ENCODE measurements around the gene CISD3.

CISD3 gene

DNA sequence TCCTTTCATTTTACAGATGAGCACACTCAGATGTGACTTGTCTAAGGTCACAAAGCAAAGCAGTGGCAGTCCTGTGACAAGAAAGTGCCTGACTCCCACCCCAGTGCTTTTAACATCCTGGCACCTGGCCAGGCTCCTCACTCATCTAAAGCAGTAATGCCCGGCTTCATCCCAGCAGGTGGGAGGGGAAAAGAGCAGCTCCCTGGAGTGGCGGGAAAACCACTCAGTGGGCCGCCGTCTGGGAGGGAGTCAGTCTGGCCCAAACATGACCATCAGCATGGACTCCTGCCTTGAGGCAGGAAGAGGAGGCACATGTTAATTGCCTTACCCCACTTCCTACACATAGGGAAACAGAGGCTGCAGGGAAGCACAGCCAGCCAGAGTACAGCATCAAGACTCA, 15.4 kb downstream of the CISD3 start:
- DNase-seq, result no peak

DNA sequence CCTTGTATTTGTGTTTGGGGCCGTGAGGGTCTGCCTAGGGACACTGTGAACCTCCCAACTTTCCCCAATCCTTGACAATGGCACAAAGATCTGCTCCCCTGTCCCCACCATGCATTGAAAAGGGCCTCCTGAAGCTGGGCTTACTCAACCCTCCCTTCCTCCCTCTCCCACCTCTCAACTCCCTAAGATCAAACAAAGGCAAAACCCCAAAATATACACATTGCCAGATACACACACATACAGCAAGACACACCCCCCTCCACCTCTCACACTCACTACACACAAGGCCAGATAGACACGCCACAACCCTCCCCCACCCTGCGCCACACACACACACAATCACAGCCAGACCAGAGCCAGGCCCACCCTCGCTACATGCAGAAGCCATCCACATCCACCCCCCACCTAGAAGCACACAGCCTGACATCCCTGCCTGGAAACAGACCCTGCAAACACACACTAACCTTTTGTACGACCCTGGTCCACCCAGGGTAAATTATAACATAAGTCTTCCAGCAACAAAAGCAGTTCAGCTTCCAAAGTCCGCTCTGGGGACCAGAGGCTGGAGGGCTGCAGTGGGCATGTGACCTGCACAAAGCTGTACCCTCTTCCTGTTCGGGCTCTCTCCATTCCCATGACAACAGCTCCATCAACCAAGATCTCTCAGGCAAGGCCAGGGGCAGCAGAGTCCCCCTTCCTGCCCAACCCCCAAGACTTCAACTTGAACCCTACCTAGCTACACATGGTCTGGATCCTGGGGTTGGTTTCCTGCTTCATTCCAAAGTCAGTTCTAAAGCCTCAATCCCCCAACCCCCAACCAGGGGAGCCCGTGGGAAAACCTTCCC, 16.1 kb downstream of the CISD3 start:
- no peak for DNase-seq

DNA sequence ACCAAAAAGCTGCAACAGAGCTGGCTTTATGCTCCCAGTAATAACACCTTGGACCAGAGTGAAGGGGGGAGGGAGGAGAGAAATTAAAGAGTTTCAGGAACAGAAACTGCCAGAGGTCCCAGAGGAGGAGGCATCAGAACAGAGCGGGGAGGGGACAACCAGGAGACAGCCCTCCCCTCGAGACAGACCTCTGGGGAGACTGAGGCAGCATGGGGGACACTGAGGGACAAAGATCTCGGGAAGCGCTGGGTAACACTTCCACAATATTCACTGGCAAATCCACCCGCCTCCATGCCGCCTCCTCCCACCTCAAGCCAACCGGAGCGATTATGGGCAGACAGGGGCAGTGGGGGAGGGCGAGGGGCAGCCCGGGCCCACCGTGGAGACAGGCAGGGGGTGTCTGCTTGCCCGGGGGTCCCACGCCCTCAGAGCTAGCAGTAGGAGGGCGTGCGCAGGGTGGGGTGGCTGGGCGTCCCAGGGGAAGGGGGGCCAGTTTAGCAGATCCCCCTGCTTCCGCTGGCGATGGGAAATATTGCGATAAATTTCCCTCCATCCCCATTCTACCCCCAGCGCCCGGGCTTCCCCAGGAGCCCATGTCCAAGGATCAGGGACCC, 16.8 kb downstream of the CISD3 start:
- peak in 1 of 3 donors; percentile 33 for DNase-seq

DNA sequence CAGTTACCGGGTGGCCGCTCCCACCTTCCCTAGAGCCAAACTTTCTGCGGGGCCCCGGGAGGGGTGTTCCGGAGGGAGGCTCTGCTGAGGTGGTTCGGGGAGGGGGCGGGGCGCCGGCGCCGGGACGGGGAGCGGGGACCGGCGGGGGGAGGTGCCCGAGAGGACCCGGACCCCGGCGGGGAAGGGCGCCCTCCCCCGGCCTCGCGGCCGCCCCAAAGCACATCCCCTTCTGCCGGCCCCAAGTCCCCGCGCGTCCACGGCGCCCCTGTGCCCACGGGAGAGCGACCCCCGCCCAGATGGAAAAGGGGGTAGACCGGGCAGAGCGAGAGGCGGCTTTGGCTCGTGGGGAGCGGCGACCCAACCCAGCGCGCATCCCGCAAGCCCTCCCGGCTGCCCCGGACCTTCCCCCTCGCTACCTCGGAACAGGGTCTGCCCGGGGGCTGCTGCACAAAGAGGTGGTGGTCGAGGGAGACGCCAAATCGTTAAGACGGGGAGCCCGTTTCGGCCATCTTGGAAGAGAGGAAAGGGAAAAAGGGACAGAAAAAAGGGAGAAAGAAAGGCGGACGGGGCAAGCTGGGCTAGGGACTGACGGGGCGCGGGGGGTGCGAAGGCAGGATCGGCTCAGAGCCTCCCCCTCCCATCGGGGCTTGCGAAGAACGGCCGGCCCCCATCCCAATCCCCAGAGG, 17.5 kb downstream of the CISD3 start:
- no peak for DNase-seq

DNA sequence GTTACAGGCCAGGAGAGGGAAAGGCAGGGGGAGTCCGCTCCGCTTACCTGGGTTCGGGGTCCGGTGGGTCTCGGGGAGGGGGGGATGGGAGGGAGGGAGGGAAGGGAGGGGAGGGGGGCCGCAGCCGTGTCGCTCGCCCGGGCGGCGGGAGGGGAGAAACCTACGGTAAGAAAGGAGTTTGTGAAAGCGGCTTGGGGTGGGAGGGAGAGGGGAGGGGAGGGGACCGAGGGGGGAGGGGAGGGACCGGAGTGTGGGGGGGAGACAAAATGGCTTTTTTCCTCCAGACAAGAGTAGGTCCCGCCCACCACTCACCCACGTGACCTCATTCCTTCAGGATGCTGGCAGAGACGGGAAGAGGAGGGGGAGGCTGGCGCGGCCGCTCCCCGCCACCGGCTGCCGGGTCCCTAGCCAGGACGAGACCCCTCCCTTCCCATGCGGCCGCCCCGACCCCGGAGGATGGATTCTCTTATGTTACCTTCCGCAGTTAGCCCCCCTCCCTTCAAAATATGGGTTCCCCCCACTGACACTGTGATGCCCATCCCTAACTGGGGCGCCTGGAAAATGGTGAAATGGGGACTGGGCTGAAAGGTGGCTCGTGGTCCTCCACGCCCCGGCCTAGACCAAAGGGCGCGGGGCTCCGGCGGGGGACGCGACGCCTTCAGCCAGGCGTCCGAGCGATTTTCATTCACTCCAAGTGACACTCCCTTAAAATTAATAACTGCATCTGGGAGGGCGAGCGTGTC, 18.2 kb downstream of the CISD3 start, which contains the start of gene PCGF2:
PCGF2 (minus strand) TSS at position 188 of the 743 bp plus-strand sequence. CDS start 7,934 bp downstream, outside the sequence.
- DNase-seq, result peak in 1 of 3 donors; percentile 34

DNA sequence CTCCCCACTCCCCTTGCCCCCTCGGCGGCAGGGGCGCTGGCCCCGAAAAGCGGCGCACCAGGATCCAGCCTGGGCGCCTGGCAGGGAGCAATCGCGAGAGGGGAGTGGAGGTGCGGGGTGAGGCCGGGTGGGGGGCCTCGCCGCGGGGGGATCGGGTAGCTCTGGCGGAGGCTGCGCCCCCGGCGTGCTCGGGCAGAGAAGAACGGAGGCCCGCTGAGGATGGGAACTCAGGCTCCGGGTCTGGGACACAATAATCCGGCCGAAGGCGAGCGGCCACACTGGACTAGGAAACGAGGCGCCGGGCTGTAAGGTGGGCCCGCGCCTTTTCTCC, 18.7 kb downstream of the CISD3 start:
- DNase-seq, result no peak

DNA sequence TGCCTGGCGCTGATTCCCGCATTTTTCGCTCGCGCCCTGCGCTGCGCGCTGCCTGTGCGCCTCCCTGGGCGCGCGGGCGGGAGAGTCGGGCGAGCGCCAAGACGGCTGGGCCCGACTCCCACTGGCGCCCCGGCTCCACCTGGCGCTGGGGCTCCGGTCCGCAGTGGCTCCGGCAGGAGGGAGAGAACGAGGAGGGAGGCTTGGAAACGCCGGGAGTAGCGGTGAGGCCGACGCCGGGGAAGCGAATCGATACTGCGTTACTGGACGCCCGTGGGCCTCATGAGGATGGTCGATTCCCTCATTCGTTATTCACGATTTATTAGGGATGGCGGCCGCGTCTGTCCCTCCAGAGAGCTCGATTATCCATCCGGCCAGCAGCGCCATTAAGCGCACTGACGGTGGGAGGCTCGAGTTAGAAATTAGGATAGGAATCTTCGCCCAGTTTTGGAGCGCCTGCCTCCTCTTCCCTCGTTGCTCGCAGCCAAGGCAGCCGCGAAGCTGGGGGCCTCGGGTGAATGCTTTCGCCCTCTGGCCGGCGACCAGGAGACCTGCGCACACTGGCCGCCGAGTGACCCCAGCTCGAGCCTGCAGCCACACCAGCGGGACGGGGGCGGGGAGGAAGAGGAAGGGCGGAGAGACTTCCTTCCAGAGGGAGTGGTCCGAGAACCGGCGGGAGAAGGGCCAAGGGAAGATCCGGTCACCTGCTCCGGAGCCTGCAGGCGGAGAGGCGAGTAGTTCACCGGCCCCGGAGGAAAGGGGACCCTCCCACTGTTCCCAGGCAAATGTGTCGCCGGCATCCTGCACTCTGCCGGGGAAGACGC, 19.3 kb downstream of the CISD3 start:
- DNase-seq, result peak; percentile 53 to 74 (median 59)

DNA sequence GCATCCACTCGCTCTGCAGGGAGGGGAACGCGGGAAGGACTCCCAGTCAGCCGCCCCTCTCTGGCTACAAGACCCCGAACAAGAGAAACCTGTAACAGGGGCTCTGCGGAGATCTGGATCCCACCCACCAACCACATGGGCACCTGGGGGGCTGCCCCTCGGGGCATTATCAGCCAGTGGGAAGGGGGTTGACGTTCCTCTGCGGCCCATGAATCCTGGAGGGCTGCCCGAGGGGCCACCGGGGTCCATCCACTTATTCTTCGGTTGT, 19.8 kb downstream of the CISD3 start:
- no peak for DNase-seq

DNA sequence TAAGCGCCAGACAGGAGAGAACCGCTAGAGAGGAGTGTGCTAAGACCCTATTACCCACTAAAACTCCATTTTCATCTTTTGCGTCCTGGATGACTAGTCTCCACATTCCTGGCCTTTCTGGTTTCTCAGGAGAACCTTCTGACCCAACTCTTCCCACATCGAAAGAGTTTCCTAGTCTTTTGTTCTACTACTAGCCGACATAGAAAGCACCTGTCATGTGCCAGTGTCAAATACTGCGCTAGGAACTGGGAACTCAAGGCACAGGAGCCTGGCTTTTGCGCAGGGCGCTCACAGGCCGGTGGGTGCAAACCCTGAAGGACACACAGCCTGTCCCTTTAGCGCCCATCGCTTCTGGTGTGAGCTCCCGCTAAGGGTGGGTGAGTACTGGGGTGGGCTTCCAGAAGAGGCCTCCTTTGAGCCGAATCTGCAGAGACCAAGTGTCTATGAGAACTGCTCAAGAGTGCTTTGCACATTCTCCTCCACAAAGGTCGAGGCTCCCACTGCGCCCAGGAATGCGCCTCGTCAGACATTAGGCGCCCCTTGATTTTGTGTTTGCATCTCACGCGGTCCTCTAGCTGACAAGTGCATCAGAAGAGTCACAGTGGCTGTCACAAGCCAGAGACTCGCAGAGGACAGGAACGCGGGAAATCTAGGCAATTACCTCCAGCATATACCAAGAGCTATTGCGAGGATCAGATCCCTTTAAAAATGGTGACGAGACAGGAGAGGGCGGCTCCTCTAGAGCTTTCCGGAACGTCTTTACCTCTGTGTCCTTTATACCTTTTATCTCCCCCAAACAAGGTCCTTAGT, 20.4 kb downstream of the CISD3 start:
- DNase-seq, result no peak

DNA sequence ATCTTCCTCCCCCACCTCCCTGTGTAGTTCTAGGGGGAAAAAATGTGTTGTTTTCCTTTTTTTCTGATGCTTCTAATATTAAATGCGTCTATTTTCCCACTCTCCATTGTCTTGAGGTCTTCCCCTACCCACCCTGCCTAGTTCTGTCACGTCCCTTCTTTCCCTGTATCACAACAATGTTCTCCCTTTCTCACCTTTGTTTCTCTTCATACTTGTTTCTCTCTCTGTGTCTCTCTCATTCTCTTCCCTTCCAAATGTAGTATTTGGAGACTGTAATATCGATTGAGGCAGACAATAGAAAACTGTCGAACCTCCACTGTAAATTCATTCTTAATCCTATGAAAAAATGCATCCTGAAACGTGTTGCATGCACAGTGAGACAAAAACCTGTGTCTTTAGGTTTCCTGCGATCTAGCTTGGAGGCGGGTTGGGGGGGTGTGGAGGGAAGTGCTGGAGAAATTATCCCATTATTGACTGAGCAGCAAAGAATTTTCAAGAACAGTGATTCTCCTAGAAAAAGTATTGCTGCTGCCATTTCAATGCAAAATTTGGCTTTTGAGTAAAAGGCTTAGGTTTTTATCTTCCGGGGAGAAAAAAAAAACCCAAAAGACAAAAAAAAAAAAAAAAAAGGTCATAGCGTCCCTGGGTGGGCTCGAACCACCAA, 21.1 kb downstream of the CISD3 start:
- no peak for DNase-seq

DNA sequence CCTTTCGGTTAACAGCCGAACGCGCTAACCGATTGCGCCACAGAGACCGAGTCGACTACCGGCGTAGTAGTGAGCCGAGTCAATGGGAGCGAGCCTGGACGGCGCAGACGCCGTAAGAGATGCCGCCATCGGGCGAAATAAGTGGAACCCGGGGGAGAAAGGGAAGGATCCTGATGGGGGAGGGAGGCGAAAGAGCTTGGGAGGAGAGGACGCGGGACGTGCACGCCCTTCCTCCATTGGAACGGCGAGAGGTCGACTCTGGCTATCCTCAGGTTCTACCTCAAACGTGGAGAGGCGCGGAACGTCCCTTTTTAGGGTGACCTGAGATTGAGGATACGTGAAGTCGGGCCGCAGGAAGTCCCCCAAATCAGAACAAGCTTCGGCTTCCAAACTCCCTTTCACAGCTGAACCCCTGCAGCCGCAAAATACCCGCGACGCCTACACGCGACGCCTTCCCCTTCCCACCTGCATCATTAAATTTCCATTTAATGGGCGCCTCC, 21.7 kb downstream of the CISD3 start:
- DNase-seq, result peak; percentile 85 to 91 (median 86)

DNA sequence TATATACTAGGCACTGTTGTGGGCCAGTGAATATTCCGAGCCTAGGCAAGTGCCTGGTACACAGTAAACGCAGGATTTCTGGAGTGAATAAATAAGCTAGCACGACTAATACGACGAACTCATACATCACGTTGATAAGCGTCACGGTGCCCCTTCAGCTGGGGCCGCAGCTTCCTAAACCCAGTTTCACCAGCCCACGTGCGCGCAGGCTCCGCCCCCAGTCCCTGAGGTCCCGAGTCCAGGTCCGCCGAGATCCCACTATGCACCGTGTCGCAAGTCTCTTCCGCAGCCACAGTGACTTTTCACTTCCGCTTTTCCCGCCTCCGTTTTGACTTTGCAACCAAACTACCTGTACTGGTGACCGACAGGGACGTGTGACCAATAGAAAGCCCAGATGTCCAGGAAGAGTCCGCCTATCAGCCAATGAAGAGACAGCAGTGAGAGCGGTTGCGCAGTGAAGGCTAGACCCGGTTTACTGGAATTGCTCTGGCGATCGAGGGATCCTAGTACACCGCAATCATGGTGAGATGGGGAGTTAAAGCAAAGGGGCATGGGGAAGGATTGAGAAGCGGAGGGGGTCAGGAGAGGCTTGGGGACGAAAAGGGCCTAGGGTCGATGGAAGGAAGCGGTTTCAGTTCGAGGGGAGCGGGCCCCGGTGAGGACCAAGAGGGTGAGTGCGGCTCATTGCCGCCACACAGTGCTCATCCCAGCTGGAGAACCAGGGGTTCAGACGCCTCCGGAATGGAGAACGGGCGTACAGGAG, 22.3 kb downstream of the CISD3 start, which contains the start of gene PSMB3:
PSMB3 (plus strand) TSS at position 434 of the 763 bp plus-strand sequence; CDS start at position 520, 86 bp downstream.
- peak; percentile 99 to 100 (median 100) for DNase-seq

DNA sequence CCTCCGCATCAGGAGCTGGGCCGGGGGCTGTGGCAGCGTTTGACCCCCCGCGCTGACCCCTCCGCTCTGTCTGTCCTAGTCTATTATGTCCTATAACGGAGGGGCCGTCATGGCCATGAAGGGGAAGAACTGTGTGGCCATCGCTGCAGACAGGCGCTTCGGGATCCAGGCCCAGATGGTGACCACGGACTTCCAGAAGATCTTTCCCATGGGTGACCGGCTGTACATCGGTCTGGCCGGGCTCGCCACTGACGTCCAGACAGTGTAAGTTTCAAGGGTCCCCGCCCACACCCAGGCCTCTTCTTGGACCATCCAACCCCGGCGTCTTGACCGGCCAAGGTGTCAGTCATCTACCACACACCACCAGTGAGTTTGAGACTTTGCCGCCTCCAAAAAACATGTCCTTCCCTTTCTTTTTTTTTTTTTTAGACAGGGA, 22.9 kb downstream of the CISD3 start:
- no peak for DNase-seq

DNA sequence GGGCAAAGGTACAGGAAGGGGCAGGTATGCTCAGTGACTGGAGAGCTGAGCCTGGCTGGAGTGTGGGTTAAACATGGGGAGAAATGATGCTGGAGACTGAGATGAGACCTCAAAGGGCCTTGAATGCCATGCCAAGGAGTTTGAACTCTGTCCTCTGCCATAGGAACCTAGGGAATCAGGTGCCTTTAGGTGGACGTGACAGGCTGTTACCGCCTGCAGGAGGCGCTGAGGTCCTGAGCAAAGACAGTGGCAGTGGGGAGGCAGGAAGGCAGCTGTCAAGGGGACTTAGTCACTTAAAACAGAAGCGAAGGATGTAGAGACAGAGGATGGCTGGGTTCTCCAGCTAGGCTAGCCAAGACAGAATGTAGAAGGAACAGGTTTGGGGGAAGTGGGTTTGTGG, 31.5 kb downstream of the CISD3 start:
- DNase-seq, result peak in 1 of 3 donors; percentile 47

DNA sequence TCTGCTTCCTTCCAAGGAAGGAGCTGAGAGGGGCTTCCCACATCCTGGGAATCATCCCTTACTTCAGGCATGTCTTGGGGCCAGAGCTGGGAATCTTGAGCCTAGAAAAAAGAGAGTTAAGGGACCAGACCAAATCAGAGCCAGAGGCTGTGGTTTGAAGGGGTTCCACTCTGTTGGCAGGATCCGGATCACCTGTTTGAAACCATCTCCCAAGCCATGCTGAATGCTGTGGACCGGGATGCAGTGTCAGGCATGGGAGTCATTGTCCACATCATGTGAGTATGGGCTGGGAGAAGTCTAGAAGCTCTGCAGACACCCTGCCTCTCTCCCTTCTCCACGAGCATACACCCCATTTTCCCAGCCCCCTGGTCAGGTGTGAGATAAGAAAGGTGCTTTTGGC, 32.1 kb downstream of the CISD3 start:
- no peak for DNase-seq

DNA sequence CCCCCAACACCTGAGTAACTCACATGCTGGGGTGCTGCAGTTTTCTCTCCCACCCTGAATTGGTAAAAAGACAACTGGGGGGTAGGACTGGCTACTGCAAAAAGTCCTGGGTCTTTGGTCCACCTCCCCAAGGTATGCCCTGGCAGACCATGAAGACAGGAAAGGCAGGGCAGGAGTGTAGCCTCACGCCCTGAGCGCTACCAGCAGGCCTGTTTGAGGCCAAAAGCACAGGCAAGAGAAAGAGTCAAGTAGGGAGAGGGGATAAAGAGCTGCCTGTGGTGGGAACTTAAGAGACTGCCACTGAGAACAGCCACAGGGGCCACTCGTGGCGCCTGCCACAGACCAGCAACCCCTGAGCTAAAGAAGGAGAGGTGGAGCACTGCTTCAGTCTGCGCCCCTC, 36.2 kb downstream of the CISD3 start:
- no peak for DNase-seq

DNA sequence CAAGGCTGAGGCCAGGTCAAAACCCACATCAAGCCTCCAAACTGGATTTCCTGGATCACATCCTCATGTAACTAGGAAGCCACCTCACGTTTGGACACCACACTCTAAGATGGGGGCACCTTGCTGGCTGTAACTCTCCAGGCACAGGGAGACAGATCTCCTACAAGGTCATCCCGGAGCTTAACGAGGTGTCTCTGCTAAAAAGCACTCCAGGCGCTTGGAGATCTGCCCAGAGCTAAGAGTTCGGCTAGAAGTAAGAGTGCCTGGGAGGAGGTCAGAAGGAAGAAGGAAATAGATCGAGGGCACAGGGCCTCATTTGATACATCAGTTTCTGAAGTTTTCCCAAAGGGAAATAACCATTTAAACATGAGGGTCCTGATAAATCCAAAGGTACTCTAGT, 38.3 kb downstream of the CISD3 start:
- DNase-seq, result no peak

DNA sequence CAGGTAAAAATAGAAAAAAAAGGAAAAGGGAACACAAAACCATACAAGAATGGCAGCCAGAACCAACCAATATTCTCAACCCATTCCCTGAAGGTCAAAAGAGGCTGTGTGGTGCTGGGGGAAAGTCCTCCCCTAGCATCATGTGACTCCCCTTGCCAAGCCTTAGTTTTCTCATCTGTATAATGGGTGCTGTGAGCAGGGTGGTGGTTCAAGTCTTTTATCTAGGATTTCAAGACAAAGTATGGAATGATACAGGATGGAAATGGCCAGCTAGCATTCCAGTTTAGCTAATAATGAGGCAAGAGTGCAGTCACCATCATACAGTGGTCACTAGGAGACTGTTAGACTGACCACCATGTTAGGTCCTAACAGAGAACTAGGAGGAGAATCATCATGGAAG, 43.1 kb downstream of the CISD3 start:
- DNase-seq, result no peak

DNA sequence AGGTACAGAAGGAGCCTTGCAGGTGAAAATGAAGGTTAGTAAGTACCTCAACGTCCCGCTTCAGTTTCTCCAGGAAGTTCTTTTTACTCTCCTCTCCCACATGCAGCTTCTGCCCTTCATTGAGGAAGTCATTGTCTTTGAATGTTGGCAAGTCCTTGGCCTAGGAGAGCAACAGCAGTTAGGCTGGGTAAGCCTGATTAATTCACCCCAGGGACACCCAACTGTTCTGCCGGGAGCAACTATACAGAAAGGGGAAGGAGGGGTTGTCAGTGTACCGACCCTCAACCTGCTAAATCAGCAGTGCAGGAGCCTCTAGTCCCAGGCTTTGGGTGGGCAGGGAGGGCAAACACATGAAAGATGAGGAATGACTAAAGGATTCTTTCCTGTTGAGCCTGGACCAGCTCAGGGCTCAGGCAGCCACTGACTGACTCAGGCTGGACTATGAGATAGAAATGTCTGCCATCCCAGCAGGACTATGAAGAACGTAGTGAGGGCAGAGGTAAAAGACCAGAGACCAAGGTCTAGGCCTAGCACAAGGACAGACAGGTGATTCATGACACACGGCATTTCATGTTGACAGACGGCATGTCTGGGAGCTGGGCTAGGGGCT, 47.6 kb downstream of the CISD3 start:
- no peak for DNase-seq
